K562 (cell line): ENCODE data around the gene SLC22A23. TPM values are rescaled to one million over a fixed set of nuclear protein-coding genes. Genes with fewer than 3 reads are reported as not detected.
A peak's percentile ranks its signal among the peaks of the same experiment; 100 is the strongest.

Experiments used
- BCOR ChIP-seq: fragments of 450-650 bp; IDR thresholded peaks from 2 replicates; pipeline ENCODE4 v1.6.1; 2016
- BRD4 ChIP-seq: fragments of 200-600 bp; sonication (generic); IDR thresholded peaks from 2 replicates; pipeline ENCODE4 v1.6.1; 2017; ENCODE audit warnings: inconsistent platforms
- CBX5 ChIP-seq: IDR thresholded peaks from 2 replicates; pipeline ENCODE4 v1.6.1; 2014; ENCODE audit warnings: low read depth, borderline replicate concordance
- CUX1 ChIP-seq: fragments of 200-800 bp; sonication (Bioruptor generic); IDR thresholded peaks from 2 replicates; pipeline ENCODE4 v1.6.1; 2016; ENCODE audit warnings: missing genetic modification characterization, missing compliant biosample characterization
- ELK1 ChIP-seq: sonication (generic); formaldehyde crosslinking; IDR thresholded peaks from 2 replicates; pipeline ENCODE4 v1.8.1; 2022; ENCODE audit warnings: missing genetic modification reagents
- HNRNPK ChIP-seq: fragments of 200-400 bp; formaldehyde crosslinking; IDR thresholded peaks from one replicate; pipeline ENCODE4 v1.6.1; 2018; ENCODE audit warnings: mild to moderate bottlenecking, low read depth, low read length; ENCODE audit not compliant: poor library complexity, severe bottlenecking
- IFI16 ChIP-seq: fragments of 250-450 bp; sonication (Bioruptor Pico); IDR thresholded peaks from 2 replicates; pipeline ENCODE4 v2.1.2; 2022; ENCODE audit warnings: mild to moderate bottlenecking, inconsistent platforms
- IRF9 ChIP-seq: fragments of 450-650 bp; IDR thresholded peaks from 2 replicates; pipeline ENCODE4 v1.6.1; 2016; ENCODE audit warnings: missing biosample characterization, missing genetic modification characterization
- KDM1A ChIP-seq, 2 experiments: fragments of 450-650 bp; IDR thresholded peaks; 2 replicates each; pipeline ENCODE4 v1.6.1; 2016; ENCODE audit warnings: mild to moderate bottlenecking in 2 of 2
- L3MBTL2 ChIP-seq: fragments of 450-650 bp; IDR thresholded peaks from 2 replicates; pipeline ENCODE4 v1.6.1; 2016; ENCODE audit warnings: mild to moderate bottlenecking, moderate library complexity
- MNT ChIP-seq, 2 experiments: fragments of 450-650 bp; conservative IDR thresholded peaks; 2 replicates each; pipeline ENCODE4 v1.6.1; 2017; ENCODE audit warnings: mild to moderate bottlenecking in 2 of 2, moderate library complexity in 2 of 2
- SMAD3 ChIP-seq: fragments of 450-650 bp; formaldehyde crosslinking; conservative IDR thresholded peaks from 2 replicates; pipeline ENCODE4 v1.4.0; 2020; ENCODE audit warnings: mild to moderate bottlenecking
- SRSF3 ChIP-seq: fragments of 200-400 bp; formaldehyde crosslinking; IDR thresholded peaks from 2 replicates; pipeline ENCODE4 v1.6.1; 2016; ENCODE audit warnings: mild to moderate bottlenecking, low read length, moderate library complexity; ENCODE audit not compliant: insufficient read depth
- STAG1 ChIP-seq: sonication (generic); formaldehyde crosslinking; IDR thresholded peaks from 2 replicates; pipeline ENCODE4 v1.5.0; 2020; ENCODE audit warnings: missing genetic modification reagents, borderline replicate concordance
- TBP ChIP-seq: optimal IDR thresholded peaks from 2 replicates; pipeline ENCODE3; 2011; ENCODE audit warnings: low read depth, low read length, improper control_type of control experiment
- ZNF174 ChIP-seq: fragments of 250-450 bp; sonication (Bioruptor Pico); IDR thresholded peaks from 2 replicates; pipeline ENCODE4 v1.4.0; 2020; ENCODE audit warnings: mild to moderate bottlenecking
- ZNF740 ChIP-seq, 3 experiments: fragments of 200-800 bp in 1 of 3; sonication (Bioruptor generic) in 1 of 3; sonication (generic) in 1 of 3; formaldehyde crosslinking in 1 of 3; IDR thresholded peaks; 2 replicates each; pipeline versions ENCODE4 v1.6.1 to v1.8.0; 2016 to 2022; ENCODE audit warnings: mild to moderate bottlenecking in 2 of 3, missing compliant biosample characterization in 2 of 3, missing genetic modification characterization in 2 of 3, missing genetic modification reagents in 1 of 3
- polyA plus RNA-seq, 8 experiments: library from polyadenylated mRNA; depleted of rRNA in 4 of 8; stranded (reverse) in 5 of 8; unstranded in 3 of 8; fragments of >200 nt; fragmentation: Nextera tagmentation in 2 of 8; fragmentation: Illumina TruSeq in 1 of 8; extraction: Ambion mirVana in 2 of 8; extraction: Trizol in 1 of 8; gene quantifications; 2 replicates each; pipeline versions ENCODE4 v1.2.1 to v1.2.3, GENCODE V29; 2011 to 2014; ENCODE audit warnings: inconsistent platforms in 1 of 8, missing spikeins in 1 of 8
- total RNA-seq, 7 experiments: library from RNA; depleted of rRNA in 6 of 7; stranded (reverse); fragments of >200 nt in 6 of 7; fragmentation: Illumina TruSeq in 2 of 7; extraction: Trizol in 2 of 7; gene quantifications; 2 replicates each; pipeline versions ENCODE4 v1.2.1 to v1.2.3, GENCODE V29; 2011 to 2021; ENCODE audit warnings: low replicate concordance in 1 of 7

Gene SLC22A23
- total and polyA plus RNA-seq, 9 of the 15 experiments (the other 6 are each of a cell fraction or from before 2014, with no cell fraction given): 0.30 to 8.7 (median 2.5) TPM

- TF ChIP-seq IRF9 (tag) (no peak), STAG1 (no peak), IFI16 (CRISPR knock-in tag) (no peak), HNRNPK (no peak), MNT (conservative IDR thresholded peaks at IDR 0.05) (no peak), L3MBTL2 (peak; percentile 72), TBP (no peak), BCOR (no peak), CBX5 (no peak), ZNF740 (CRISPR knock-in tag; IDR thresholded peaks at IDR 0.05) (0 out of 2 replicates have a peak, but pooled peaks have one; percentile 16), ZNF740 (tag; IDR thresholded peaks at IDR 0.05) (no peak), KDM1A (IDR thresholded peaks at IDR 0.05) (no peak), BRD4 (no peak), SRSF3 (no peak), ZNF174 (CRISPR knock-in tag) (no peak), SMAD3 (CRISPR knock-in tag) (no peak), CUX1 (CRISPR knock-in tag) (no peak), ELK1 (CRISPR knock-in tag) (no peak)
Observed at GRCh38 chr6:3455569-3456394, 1.1 kb downstream of the SLC22A23 start (continued).
